Colon (tissue), 2 donors: ENCODE data around the gene METRN.
"Not testable (repeated sequence)": the region's sequence is repeated elsewhere in the genome, so short reads cannot be mapped to it uniquely, and the experiment has no call there.

ENCODE experiments used
- FAIRE-seq: peaks from 2 replicates; lab custom pipeline; 2012; peaks lifted over from hg19 to GRCh38; lab: Jason Lieb, UNC
- donor health status: control.
- donor health status: control.

METRN gene

GRCh38 chr16:709566-710499 lies 5.1 kb upstream of the METRN start:
- no peak for FAIRE-seq

- no peak for FAIRE-seq
Measured at GRCh38 chr16:710500-711075, 4.3 kb upstream of the METRN start.

DNA sequence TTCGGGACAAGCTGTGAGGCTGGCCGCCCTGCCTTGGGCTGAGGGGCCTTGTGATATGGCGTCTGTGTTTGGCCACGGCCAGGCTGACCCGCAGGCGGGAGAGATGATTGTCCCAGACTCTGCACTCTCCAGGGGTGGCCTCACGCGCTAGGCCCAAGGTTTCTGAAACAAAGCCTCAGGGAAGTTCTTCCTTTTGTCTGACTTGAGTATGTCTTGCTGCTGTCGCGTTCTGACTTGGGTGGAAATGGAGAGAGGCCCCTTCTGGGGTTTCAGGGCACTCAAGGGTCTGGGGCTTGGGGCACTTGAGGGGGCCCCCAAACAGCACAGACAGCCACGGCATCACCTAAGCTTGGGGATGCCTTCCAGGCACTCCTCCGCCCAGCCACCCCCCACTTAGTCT lies 3.8 kb upstream of the METRN start:
- FAIRE-seq: no peak

DNA sequence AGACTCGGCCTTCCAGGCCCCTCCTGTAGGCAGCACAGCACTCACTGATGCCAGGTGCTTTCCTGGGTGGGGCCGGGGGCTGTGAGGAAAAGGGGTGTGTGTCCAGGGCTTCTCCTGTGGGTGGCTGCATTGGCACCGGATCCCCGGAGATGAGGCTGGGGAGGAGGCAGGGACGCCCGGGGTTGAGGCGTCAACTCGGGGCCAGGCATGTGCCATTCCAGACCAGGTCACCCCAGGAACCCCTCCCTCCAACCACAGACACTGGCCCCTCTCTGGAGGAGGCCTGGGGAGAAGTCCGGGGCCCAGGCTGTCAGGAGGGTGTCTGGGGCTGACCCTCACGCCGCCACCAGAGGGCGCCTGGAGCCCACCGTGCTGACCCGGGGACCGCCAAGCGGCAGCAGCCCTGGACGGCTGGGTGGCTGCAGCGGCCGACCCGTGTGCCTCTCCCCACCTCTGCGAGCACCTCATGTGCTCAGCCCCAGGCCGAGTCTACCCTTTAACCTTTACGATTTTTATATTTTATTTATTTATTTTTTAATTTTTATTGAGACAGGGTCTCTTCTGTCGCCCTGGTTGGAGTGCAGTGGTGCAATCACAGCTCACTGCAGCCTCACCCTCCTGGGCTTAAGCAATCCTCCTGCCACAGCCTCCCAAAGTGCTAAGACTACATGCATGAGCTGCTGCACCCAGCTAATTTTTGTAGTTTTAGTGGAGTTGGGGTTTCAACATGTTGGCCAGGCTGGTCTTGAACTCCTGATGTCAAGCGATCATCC lies 3.2 kb upstream of the METRN start:
- no peak for FAIRE-seq

DNA sequence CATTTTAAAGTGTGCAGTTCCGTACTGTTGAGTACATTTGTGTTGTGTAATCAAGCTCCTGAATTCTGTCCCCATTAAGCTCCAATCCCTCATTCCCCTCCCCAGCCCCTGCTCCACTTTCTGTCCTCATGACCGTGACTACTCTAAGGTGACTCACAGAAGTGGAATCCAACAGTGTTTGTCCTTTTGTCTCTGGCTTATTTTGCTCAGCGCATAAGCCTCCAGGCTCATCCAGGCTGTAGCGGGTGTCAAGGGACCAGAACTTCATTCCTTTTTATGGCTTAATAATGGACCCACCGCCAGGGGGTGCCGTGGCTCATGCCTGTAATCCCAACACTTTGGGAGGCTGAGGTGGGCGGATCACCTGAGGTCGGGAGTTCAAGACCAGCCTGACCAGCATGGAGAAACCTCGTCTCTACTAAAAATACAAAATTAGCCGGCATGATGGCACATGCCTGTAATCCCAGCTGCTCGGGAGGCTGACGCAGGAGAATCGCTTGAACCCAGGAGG lies 2.1 kb upstream of the METRN start:
- FAIRE-seq: not testable (repeated sequence)

GRCh38 chr16:714079-714478 lies 839 bp upstream of the METRN start:
- FAIRE-seq: no peak

DNA sequence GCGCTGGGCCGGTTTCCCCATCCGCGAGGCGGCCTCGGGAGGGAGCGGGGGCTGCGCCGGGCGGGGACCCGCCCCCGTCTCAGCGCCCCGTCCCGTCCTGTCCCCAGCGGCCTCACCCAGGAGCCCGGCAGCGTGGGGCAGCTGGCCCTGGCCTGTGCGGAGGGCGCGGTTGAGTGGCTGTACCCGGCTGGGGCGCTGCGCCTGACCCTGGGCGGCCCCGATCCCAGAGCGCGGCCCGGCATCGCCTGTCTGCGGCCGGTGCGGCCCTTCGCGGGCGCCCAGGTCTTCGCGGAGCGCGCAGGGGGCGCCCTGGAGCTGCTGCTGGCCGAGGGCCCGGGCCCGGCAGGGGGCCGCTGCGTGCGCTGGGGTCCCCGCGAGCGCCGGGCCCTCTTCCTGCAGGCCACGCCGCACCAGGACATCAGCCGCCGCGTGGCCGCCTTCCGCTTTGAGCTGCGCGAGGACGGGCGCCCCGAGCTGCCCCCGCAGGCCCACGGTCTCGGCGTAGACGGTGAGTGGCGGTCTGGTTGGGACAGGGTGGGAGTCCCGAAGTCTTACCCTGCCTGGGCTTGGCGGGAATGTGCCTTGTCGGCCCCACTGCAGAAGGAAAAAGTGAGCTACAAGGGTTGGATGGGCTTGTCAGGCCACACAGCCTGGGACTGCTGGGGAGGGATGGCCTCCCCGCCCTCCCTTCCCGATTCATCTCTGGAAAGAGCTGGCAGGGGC lies 720 bp downstream of the METRN start:
- no peak for FAIRE-seq

- no peak for FAIRE-seq
Measured at GRCh38 chr16:716200-716568, 1.3 kb downstream of the METRN start.

DNA sequence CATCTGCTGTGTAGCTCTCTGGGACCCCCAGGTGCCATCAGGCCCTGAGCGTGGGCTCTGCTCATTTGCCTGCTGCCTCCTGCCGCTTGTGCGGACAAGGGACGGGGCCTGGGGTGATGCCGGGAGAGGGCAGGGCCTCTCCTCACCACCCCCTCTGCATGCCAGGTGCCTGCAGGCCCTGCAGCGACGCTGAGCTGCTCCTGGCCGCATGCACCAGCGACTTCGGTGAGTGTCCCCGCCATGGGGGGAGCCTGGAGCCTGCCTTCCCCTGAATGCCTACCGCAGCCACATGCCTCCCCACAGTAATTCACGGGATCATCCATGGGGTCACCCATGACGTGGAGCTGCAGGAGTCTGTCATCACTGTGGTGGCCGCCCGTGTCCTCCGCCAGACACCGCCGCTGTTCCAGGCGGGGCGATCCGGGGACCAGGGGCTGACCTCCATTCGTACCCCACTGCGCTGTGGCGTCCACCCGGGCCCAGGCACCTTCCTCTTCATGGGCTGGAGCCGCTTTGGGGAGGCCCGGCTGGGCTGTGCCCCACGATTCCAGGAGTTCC lies 1.9 kb downstream of the METRN start:
- FAIRE-seq: no peak

DNA sequence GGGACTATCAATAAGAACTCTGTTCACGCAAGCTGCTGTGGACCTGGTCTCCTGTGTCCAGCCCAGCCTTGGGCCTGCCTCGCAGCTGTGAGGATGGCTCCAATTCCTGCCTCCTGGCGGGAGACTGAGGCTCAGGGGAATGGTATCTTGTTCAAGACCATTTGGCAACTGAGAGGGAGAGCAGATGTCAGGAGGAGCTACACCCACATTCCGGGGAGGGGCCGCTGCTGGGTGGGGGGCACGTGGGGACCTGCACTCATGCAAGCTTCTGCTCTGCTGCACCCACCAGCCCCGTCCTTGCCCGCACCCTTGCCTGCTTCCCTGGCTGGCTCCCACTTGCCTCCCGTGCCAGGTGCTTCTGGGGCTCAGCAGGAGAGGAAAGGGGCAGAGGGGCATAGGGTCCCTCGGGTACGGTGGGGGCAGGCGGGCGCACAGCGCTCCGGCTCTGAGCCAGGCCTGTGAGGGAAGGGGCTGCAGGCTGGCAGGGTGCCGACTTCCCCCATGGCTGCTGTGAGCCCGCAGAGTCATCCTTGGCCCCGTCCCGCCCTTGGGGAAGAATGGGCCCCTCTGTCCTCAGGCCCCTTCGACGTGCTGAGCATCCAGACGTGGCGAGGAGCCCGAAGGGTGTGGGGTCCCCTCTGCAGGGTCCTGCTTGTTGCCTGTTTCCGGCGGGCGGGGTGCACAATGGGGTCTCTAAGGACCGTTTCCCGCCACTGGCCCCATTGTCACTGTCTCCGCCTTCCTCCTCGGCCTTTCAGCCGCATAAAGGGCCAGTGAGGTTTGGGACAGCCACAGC lies 2.7 kb downstream of the METRN start:
- no peak for FAIRE-seq

- no peak for FAIRE-seq
Measured at GRCh38 chr16:718389-718788, 3.5 kb downstream of the METRN start.

- no peak for FAIRE-seq
Measured at GRCh38 chr16:718922-719321, 4.0 kb downstream of the METRN start.

GRCh38 chr16:719815-720446 lies 5.0 kb downstream of the METRN start:
- no peak for FAIRE-seq

DNA sequence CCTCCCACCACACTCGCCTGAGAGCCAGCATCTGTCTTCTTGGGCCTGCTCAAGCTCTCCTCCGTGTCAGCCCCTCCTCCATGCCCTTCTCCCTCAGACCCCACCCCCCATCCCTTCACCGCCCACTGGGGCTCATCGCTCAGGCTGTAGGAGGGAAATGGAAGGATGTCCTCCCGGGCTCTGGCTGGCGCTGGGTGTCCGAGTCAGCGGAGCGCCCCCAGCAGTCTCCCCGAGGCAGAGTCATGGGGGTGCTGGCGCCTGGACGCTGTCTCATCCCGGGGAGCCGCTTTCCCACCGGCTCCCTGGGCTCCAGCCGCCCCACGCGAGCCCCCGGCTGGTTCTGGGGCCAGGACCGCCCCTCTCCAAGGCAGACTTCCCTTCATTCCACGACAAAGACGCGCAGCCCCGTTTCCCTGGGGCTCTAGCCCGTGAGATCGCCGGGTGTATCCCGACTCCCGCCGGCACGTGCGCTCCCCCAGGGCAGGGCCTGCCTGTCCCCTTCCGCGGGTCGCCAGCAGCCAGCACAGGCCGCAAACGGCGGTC lies 5.6 kb downstream of the METRN start:
- no peak for FAIRE-seq

GRCh38 chr16:720990-721764 lies 6.3 kb downstream of the METRN start, which contains the start of gene ANTKMT:
ANTKMT (plus strand) TSS chr16:721146; CDS start chr16:721275, 129 bp downstream.
- no peak for FAIRE-seq

GRCh38 chr16:721765-722540 lies 7.0 kb downstream of the METRN start:
- no peak for FAIRE-seq

DNA sequence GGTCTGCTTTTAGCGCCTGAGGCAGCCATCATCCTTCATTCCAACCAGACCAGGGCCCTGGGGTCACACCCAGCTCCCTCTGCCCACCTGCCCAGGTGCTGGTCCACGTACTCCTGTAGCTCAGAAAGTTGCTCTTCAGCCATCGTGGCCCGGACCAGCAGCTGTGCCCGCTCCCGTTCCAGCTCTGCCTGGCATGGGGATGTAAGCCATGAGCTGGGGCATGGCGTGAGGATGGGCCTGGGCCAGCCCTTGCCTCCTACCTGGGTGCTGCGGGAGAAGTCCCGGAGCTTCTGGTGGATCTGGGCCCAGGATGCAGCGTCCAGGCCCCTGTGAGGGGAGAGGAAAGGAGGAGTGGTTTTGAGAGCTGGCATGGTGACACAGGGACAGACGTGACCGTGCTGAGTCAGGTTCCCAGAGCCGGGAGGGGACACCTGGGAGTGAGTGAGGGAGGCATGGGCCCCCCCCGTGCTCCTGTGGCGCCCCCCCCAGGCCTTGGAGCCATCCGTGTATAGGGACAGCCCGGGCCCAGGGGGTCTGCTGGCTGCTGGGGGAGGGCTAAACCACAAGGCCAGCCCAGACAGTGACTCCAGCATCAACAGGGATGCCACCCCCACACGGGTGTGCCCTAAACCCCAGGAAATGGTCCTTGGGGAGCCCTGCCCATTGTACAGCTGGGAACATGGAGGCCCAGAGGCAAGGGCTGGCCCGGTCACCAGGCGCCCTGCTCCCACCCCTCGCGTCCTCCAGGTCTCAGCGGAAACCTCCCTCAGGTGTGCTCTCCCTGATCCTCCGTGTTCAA lies 8.1 kb downstream of the METRN start:
- no peak for FAIRE-seq

DNA sequence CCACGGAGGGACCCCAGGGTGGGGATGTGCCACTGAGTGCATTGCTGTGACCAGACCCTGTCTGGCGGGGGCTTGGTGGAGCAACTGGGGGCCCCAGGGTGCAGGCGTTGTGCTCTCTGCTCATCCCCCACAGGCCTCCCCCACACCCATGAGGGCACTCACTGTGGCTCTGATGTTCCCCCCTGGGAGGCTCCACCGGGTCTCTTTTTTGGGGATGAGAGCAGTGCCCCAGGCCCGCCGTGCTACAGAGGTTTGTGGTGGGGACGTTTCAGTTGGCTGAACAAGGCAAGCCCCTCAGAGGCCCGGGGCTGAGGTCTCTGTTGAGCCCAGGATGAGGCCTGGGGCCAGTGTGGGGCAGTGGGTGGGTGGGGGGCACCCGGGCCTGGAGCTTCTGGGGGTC lies 8.8 kb downstream of the METRN start:
- no peak for FAIRE-seq
